ENCODE measurements around the gene SEC61A1.

SEC61A1 gene

DNA sequence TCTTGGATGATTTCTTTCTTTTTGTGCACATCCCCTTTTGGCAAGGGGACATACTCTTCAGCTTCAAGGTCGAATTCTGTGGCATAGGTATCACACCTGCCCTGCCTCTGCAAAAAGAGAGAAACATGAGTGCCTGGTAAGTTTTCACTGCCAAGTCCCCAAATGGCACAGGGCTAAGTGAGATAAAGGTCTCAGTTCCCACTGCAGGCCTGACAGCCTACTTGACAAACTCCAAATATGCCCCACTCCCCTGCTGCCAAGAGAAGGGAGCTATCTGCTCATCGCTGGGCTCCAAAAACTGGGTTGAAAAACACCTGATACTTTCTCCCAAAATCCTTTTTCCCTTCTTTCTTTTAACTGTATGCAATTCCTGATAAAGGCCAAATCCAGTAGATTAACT, 48.4 kb downstream of the SEC61A1 start:
- no peak overlapping the region for H3K4me3 ChIP-seq (ENCODE audit: low read depth, low read length)
- CTCF ChIA-PET = no interaction called here
- POLR2A ChIA-PET = no interaction called here
- no peaks in the 10 kb centered on the region for H3K4me1 ChIP-seq (ENCODE audit: control insufficient read depth, insufficient read depth, low read length)
- H3K36me3 ChIP-seq (ENCODE audit: control insufficient read depth in 2 of 2, insufficient read depth in 1 of 2, low read length in 2 of 2) = peaks cover 0 to 89% of the 10 kb centered on the region in 2 experiments; a peak in 1 of 3 replicates
- H3K9me3 ChIP-seq (ENCODE audit: control insufficient read depth, insufficient read depth, low read depth, low read length) = no peaks in the 10 kb centered on the region
- H3K27ac ChIP-seq (ENCODE audit: extremely low read depth, low read depth, low read length) = no peak overlapping the region
- TF ChIP-seq ZNF266 (tag by site-specific recombination; IDR thresholded peaks at IDR 0.05; ENCODE audit: low read depth) (no peak), ZNF19 (tag by site-specific recombination; IDR thresholded peaks at IDR 0.05; ENCODE audit: low read depth) (no peak), ZNF221 (tag by site-specific recombination; IDR thresholded peaks at IDR 0.05; ENCODE audit: borderline replicate concordance) (no peak), ZSCAN16 (tag by site-specific recombination; IDR thresholded peaks at IDR 0.05) (no peak), KLF17 (tag by site-specific recombination; IDR thresholded peaks at IDR 0.05) (no peak), ZNF146 (tag by site-specific recombination; IDR thresholded peaks at IDR 0.05) (no peak), ZNF629 (tag by site-specific recombination; IDR thresholded peaks at IDR 0.05) (no peak)
- TF ChIP-seq, protein P1, sequence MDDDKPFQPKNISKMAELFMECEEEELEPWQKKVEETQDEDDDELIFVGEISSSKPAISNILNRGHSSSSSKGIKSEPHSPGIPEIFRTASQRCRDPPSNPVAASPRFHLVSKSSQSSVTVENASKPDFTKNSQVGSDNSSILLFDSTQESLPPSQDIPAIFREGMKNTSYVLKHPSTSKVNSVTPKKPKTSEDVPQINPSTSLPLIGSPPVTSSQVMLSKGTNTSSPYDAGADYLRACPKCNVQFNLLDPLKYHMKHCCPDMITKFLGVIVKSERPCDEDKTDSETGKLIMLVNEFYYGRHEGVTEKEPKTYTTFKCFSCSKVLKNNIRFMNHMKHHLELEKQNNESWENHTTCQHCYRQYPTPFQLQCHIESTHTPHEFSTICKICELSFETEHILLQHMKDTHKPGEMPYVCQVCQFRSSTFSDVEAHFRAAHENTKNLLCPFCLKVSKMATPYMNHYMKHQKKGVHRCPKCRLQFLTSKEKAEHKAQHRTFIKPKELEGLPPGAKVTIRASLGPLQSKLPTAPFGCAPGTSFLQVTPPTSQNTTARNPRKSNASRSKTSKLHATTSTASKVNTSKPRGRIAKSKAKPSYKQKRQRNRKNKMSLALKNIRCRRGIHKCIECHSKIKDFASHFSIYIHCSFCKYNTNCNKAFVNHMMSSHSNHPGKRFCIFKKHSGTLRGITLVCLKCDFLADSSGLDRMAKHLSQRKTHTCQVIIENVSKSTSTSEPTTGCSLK (tag by site-specific recombination; IDR thresholded peaks at IDR 0.05) = no peak
- TF ChIP-seq, protein P2, sequence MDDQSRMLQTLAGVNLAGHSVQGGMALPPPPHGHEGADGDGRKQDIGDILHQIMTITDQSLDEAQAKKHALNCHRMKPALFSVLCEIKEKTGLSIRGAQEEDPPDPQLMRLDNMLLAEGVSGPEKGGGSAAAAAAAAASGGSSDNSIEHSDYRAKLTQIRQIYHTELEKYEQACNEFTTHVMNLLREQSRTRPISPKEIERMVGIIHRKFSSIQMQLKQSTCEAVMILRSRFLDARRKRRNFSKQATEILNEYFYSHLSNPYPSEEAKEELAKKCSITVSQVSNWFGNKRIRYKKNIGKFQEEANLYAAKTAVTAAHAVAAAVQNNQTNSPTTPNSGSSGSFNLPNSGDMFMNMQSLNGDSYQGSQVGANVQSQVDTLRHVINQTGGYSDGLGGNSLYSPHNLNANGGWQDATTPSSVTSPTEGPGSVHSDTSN (CRISPR knock-in tag; IDR thresholded peaks at IDR 0.05) = no peak

GRCh38 chr3:128103136-128103676, 51.0 kb downstream of the SEC61A1 start:
- Histone ChIP-seq H3K36me3 (ENCODE audit: control insufficient read depth in 2 of 2, insufficient read depth in 1 of 2, low read length in 2 of 2) (peaks cover 0 to 84% of the 10 kb centered on the region in 2 experiments; a peak in 1 of 3 replicates), H3K4me3 (ENCODE audit: low read depth, low read length) (no peak overlapping the region), H3K9me3 (ENCODE audit: control insufficient read depth, insufficient read depth, low read depth, low read length) (no peaks in the 10 kb centered on the region), H3K4me1 (ENCODE audit: control insufficient read depth, insufficient read depth, low read length) (no peaks in the 10 kb centered on the region), H3K27ac (ENCODE audit: extremely low read depth, low read depth, low read length) (no peak overlapping the region)
- peak; percentile 51; the same call in 1 of the 2 replicates for TF ChIP-seq PRDM6 (tag by site-specific recombination; IDR thresholded peaks at IDR 0.05)
- no peak for TF ChIP-seq YY1 (tag by site-specific recombination; IDR thresholded peaks at IDR 0.05)
- TF ChIP-seq ZNF768 (tag by site-specific recombination; IDR thresholded peaks at IDR 0.05) = peak; percentile 55; the same call in 1 of the 2 replicates
- CTCF ChIA-PET = interaction anchor here (0.6 to 1.6 kb wide), 3 partner anchors 12 to 30 kb away, joined by 3 to 5 read pairs (median 3); no protein-coding TSS in a partner anchor
- POLR2A ChIA-PET = no interaction called here

DNA sequence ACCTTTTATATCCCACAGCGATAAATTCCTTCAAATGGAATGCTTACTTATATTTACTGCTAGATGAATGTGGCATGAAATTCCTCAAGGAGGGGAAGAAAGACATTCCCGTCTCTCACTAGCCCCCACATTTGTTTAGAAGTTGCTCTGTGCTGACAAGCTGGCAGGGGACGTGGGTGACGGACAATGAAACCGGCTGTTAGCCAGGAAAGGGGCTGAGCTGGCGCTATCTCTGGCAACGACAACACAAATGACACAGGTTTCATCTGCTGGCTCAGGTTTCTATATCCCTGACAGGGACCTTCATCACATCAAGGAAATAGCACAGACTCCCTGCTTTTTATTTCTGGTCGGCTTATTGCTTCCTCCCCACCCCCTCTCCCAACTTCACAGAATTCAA, 55.6 kb downstream of the SEC61A1 start:
- CTCF ChIA-PET = no interaction called here
- H3K4me1 ChIP-seq (ENCODE audit: control insufficient read depth, insufficient read depth, low read length) = peaks cover 2% of the 10 kb centered on the region
- no peaks in the 10 kb centered on the region for H3K9me3 ChIP-seq (ENCODE audit: control insufficient read depth, insufficient read depth, low read depth, low read length)
- no peak overlapping the region for H3K27ac ChIP-seq (ENCODE audit: extremely low read depth, low read depth, low read length)
- H3K36me3 ChIP-seq (ENCODE audit: control insufficient read depth in 2 of 2, insufficient read depth in 1 of 2, low read length in 2 of 2) = peaks cover 9 to 77% of the 10 kb centered on the region in 2 experiments; a peak in 2 of 3 replicates
- TF ChIP-seq ZNF211 (tag by site-specific recombination; IDR thresholded peaks at IDR 0.05; ENCODE audit: low read depth) = no peak
- no peak for TF ChIP-seq ZNF292 (tag by site-specific recombination; IDR thresholded peaks at IDR 0.05; ENCODE audit: borderline replicate concordance, low read depth)
- no peak for TF ChIP-seq ZSCAN23 (tag by site-specific recombination; IDR thresholded peaks at IDR 0.05)
- TF ChIP-seq ZNF610 (tag by site-specific recombination; IDR thresholded peaks at IDR 0.05; ENCODE audit: borderline replicate concordance) = no peak
- TF ChIP-seq, protein P3, sequence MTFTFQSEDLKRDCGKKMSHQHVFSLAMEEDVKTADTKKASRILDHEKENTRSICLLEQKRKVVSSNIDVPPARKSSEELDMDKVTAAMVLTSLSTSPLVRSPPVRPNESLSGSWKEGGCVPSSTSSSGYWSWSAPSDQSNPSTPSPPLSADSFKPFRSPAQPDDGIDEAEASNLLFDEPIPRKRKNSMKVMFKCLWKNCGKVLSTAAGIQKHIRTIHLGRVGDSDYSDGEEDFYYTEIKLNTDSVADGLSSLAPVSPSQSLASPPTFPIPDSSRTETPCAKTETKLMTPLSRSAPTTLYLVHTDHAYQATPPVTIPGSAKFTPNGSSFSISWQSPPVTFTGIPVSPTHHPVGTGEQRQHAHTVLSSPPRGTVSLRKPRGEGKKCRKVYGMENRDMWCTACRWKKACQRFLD (tag by site-specific recombination; IDR thresholded peaks at IDR 0.05) = no peak
- TF ChIP-seq ZNF184 (tag by site-specific recombination; IDR thresholded peaks at IDR 0.05) = no peak
- TF ChIP-seq MZF1 (tag by site-specific recombination; IDR thresholded peaks at IDR 0.05; ENCODE audit: borderline replicate concordance) = no peak
- no peak overlapping the region for H3K4me3 ChIP-seq (ENCODE audit: low read depth, low read length)
- POLR2A ChIA-PET = no interaction called here
